Urothelium cell line (cell line): ENCODE data around the gene RBM47.
"Not testable (repeated sequence)": the region's sequence is repeated elsewhere in the genome, so short reads cannot be mapped to it uniquely, and the experiment has no call there.

Experiments used
- DNase-seq: peaks from one replicate; pipeline ENCODE4 v3.0.0; 2011; ENCODE audit warnings: low spot score, mixed read lengths
- FAIRE-seq: peaks from 2 replicates; lab custom pipeline; 2011; peaks lifted over from hg19 to GRCh38; lab: Jason Lieb, UNC

The RBM47 gene

DNA sequence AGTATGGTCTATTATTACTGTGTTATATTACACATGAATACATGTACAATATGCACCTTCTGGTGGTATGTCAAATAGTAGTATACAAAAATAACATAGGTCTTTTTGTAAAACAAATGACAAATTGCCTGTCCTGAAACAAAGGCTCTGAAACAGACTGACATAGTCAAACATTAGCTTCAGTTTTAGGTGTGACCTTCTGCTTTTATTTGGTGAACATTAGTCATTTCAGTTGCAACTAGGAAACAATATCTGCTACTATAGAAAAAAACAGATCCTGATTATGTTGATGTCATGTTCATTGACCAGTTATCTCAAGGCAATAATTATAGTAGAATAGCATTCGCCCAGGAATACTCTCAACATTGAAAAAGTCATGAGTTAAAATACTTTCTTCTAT lies 171.6 kb downstream of the RBM47 start:
- no peak for DNase-seq
- FAIRE-seq = no peak

- FAIRE-seq = no peak
These were observed 174.2 kb downstream of the RBM47 start for GRCh38 chr4:40455340-40455902.

GRCh38 chr4:40454816-40455215 lies 174.8 kb downstream of the RBM47 start:
- DNase-seq (no peak), FAIRE-seq (no peak)

More at GRCh38 chr4:40455340-40455902, 174.2 kb downstream of the RBM47 start:
- no peak for DNase-seq

DNA sequence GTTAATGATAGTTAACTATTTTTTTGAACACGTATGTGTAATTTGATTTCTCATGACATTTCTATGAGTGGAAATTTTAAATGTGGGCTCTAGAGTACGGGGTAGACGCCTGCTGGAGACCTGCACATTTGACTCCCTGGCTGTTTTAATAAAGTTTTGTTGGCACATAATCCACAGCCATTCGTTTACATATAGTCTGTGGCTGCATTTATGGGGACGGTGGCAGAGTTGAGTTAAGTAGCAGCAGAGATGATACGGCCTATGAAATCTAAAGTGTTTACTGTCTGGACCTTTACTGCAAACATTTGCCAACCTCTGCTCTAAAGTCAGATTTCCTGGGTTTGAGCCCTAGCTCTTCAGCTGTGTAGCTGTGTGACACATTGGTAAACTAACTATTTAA lies 175.8 kb downstream of the RBM47 start:
- FAIRE-seq = peak; percentile 68
- DNase-seq = no peak

DNA sequence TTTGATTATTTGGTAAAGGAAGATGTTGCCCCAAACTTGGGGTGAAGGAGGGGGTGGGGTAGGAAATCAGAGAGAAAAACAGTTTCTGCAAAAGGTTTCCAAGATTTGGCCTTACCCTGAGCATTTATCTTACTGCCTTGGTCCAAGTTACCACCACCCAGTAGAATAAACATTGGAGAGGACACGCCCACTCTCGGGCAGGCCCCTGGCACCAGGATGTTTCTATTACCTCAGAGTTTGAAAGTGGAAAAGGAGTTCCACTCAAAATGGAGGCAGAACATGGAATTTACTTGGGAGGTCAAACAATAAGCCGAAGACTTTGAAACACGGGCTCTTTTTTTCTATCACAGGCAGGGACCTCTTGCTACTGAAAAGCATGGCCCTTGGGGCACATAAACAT lies 180.8 kb downstream of the RBM47 start:
- no peak for DNase-seq
- no peak for FAIRE-seq

DNA sequence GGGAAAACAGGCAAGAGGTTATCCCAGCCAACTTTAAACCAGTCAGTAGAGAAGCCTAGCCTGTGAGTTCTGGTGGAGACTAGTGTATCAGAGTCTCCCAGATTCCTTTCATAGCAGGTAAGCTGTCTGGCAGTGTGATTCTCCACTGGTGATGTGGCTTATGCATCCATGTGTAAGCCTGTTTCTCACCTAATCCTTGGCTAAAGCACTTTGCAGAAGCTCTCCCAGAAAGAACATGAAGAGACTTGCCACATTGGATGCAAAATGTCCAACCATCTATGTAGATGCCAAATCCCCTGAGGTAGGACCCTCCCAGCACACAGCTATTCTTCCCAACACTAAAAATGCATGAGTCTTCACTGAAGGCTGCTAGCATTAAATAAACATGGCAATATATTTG lies 182.8 kb downstream of the RBM47 start:
- no peak for DNase-seq
- no peak for FAIRE-seq

- FAIRE-seq = not testable (repeated sequence)
These were observed 183.4 kb downstream of the RBM47 start for GRCh38 chr4:40446261-40446750.

DNA sequence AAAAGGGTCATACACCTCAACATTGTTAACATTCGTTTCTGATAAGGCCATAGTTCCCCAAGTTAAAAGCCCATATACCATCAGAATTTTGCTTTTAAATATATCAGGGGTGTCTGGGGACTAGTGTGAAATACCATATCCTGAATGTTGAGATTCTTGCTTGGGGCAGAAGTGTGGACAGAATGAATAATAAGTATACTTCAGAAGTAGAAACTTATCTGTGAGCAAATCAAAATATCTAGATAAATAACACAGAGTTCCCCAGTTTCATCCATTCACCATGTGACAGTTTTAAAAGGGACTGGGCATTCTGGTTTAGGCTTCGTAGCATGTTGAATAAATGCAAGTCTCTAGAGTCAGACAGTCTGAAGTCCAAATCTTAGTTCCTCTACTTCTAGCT lies 184.0 kb downstream of the RBM47 start:
- no peak for DNase-seq
- no peak for FAIRE-seq

More at GRCh38 chr4:40446261-40446750, 183.4 kb downstream of the RBM47 start:
- DNase-seq = not testable (repeated sequence)

- DNase-seq = no peak
- FAIRE-seq = no peak
These were observed 188.2 kb downstream of the RBM47 start for GRCh38 chr4:40441430-40441829.

GRCh38 chr4:40439519-40439918 lies 190.1 kb downstream of the RBM47 start:
- FAIRE-seq (no peak), DNase-seq (no peak)

DNA sequence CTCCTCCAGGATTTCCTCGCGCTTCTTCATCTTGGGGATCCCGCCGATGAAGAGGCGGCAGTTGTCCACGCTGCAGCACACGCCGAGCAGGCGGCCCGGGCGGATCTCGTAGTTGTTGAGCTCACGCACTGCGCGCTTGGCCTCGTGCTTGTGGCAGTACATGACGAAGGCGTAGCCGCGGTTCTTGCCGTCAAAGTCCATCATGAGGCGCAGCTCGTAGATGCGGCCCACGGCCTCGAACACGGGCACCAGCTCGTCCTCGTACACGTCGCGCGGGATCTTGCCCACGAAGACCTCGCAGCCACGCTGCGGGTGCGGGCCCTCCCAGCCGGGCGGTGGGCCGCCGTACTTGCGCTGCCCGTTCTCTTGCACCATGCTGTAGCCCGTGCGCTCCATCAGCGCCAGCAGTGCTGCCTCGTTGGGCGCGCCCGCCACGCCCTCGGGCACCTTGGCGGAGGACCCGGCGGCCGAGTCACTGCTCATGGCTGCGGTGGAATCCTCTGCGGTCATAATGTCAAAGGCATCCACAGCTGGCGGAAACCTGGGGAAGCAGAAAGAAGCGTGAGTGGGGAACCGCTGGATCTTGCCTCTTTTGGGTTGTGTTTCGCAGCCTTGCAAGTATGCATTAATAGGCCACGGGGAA lies 191.2 kb downstream of the RBM47 start:
- no peak for FAIRE-seq
- no peak for DNase-seq

- DNase-seq (no peak), FAIRE-seq (peak; percentile 17)
These were observed 191.8 kb downstream of the RBM47 start for GRCh38 chr4:40437741-40438383.

GRCh38 chr4:40435306-40435705 lies 194.4 kb downstream of the RBM47 start:
- FAIRE-seq, DNase-seq: not testable (repeated sequence)

DNA sequence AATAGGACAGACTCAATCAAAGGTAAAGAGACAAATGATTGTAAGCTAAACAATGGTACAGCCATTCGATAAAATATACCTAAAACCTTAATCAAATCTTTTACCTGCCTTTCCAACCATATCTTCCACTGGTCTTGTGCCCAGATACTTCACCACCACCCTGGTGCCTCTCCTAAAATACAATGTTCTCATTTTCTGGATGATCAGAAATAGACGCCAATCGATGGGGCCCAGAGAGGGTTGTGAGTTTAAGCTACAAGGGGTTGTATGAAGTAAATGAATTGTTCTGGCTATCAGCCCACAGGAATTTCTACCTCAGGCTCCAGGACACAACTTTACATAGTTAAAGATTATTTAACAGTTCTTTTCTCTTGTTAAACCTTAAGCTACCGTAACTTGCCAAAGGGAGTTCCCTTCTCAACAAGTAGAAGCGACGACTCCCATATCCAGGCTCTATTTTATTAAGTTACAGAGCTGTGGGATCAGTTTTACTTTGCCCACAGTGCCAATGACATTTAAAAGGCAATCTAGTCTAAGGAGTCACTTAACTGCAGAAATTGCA lies 195.5 kb downstream of the RBM47 start:
- DNase-seq = no peak
- FAIRE-seq = no peak

DNA sequence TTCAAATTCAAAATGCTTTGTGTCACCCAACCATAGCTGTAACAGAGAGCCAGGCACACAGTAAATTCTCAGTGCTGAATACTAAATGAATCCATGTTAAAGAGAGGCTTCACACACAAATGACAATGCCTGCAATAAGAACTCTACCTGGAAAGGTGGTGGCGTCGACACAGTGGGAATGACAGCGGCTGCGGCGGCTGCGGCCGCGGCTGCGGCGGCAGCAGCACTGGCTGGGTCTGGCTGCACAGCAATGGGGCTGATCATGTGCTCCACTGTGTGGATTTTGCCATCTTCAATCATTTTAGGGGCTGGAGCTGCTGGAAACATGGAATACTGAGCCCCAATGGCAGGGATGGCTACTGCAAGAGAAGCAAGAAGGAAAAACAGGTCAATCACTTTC lies 197.2 kb downstream of the RBM47 start:
- no peak for DNase-seq
- no peak for FAIRE-seq

DNA sequence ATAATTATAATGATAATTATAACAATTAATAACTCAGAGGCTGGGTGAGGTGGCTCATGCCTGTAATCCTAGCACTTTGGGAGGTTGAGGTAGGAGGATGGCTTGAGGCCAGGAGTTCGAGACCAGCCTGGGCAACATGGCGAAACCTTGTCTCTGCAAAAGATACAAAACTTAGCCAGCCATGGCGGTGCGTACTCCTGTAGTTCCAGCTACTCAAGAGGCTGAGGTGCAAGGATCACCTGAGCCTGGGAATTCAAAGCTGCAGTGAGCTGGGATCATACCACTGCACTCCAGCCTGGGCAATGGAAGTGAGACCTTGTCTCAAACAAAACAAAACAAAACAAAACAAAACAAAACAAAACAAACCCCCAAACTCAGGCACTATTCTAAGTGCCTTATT lies 201.8 kb downstream of the RBM47 start:
- not testable (repeated sequence) for FAIRE-seq, DNase-seq

DNA sequence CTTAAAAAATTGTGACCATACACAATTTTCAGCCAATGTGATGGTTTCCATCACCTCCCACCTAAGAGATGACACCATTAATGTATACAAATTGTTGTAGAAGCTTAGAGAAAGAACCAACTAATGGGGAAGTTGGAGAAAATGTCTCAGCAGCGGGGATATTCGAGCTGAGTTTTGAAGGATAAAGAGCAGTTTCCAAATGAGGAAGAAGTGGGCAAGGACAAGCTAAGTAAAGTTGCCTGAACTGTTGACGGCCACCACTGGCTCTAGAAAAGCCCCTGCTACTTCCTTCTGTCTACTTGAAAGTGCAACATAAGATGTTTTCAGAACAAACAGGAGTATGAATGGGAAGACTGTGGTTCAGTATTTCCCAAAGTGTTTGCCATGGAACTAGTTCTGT lies 202.5 kb downstream of the RBM47 start:
- FAIRE-seq (no peak), DNase-seq (no peak)

GRCh38 chr4:40425799-40426574 lies 203.7 kb downstream of the RBM47 start:
- FAIRE-seq = no peak
- no peak for DNase-seq

GRCh38 chr4:40423735-40424134 lies 205.9 kb downstream of the RBM47 start:
- FAIRE-seq (no peak), DNase-seq (no peak)

DNA sequence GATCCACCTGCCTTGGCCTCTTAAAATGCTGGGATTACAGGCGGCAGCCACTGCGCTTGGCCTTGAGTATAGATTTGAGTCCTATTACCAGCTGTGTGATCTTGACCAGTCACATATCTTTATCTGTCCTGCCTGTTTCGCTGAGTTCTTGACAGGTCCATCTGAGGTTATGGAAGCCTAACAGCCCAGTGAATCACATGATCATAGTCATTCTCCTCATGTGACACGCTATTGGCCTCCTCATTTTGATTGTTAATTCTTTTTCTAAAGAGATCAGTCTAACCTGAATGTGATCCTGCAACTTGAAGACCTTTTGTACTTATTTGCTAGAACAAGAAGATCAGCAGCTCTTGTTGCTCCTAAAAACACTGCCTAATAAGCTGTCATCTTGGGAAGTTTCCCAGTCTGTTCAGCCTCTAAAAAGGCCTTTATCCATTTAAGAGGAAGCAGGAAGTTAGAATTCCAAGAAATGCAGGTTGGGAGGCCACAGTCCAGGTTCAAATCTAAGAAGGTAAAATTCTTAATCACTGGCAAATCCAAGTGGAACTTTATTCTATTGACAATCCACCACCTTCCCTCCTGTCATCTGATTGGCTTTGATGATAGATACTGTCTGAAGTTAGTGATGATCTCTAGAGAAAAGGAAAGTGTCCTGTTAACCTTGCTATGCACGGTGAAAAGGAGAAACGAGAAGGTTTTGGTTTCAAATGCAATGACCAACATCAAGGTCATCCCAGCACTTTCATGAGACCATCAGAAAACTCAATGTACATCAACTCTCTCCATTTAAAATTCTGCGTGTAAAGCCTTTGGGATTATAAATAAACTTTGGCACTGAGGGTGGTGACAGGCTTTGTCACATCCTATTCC lies 207.6 kb downstream of the RBM47 start:
- FAIRE-seq = no peak

More for the DNA sequence above, 207.6 kb downstream of the RBM47 start:
- DNase-seq = no peak
